Spleen (tissue), 7 donors: ENCODE measurements around the gene FNDC5.

ENCODE experiments used
- POLR2A ChIP-seq, 3 donors: fragments of 450-650 bp; IDR thresholded peaks; one replicate each; pipeline ENCODE4 v1.5.1; 2017; ENCODE audit warnings: antibody characterized with exemption in 3 of 3, mild to moderate bottlenecking in 1 of 3
- TF ChIP-seq, protein P1 (sequence below), 11 experiments: fragments of 200-600 bp in 7 of 11; fragments of 450-650 bp in 4 of 11; sonication (generic) in 4 of 11; IDR thresholded peaks in 8 of 11; conservative IDR thresholded peaks in 3 of 11; 1 replicate in 7 of 11; 2 replicates in 4 of 11; pipeline versions ENCODE4 v1.4.0 to v1.8.0; 2016 to 2021; ENCODE audit warnings: antibody characterized with exemption in 11 of 11, inconsistent platforms in 4 of 11, mild to moderate bottlenecking in 1 of 11
- donor health status: DM: no; HTN: no; CAD: no; lungs with moderate emphysema.
- donor health status: DM: no; HTN: no; CAD: no.
- donor health status: DM: no; HTN: no; CAD: no.

DNA sequence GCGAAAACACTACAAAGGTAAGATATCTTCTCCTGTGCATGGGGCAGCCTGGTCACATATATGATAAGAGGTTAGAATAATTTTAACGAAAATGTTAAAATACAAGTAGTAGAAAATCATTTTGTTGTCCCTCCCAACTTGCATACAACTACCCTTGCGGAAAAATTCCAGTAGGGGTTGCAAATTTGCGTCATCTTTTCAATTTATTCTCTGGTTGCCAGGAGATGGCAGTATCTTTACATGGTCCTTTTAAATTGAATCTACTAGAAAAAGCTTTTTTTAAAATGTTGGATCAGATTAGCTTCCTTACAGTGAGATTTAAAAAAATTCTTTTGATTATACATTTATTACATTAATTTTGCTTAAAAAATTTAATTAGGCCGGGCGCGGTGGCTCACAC lies 42.4 kb downstream of the FNDC5 start:
- TF ChIP-seq, protein P1, sequence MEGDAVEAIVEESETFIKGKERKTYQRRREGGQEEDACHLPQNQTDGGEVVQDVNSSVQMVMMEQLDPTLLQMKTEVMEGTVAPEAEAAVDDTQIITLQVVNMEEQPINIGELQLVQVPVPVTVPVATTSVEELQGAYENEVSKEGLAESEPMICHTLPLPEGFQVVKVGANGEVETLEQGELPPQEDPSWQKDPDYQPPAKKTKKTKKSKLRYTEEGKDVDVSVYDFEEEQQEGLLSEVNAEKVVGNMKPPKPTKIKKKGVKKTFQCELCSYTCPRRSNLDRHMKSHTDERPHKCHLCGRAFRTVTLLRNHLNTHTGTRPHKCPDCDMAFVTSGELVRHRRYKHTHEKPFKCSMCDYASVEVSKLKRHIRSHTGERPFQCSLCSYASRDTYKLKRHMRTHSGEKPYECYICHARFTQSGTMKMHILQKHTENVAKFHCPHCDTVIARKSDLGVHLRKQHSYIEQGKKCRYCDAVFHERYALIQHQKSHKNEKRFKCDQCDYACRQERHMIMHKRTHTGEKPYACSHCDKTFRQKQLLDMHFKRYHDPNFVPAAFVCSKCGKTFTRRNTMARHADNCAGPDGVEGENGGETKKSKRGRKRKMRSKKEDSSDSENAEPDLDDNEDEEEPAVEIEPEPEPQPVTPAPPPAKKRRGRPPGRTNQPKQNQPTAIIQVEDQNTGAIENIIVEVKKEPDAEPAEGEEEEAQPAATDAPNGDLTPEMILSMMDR (IDR thresholded peaks at IDR 0.05 in 8 of 11, conservative IDR thresholded peaks at IDR 0.05 in 3 of 11), result no peak
- no peak for TF ChIP-seq POLR2A (IDR thresholded peaks at IDR 0.05)
